Heart left ventricle (tissue), 13 donors: Measurements from ENCODE around the gene C2orf49.

Experiments used
- POLR2A ChIP-seq, 2 donors: fragments of 450-650 bp; IDR thresholded peaks; one replicate each; pipeline ENCODE4 v1.6.1; 2017; ENCODE audit warnings: antibody characterized with exemption in 2 of 2, mild to moderate bottlenecking in 2 of 2, moderate library complexity in 2 of 2
- TF ChIP-seq, protein P1 (sequence below), 12 donors: fragments of 200-600 bp; sonication (generic) in 4 of 12; IDR thresholded peaks; one replicate each; pipeline versions ENCODE4 v1.5.0 to v1.8.0; 2018 to 2022; ENCODE audit warnings: antibody characterized with exemption in 12 of 12, mild to moderate bottlenecking in 5 of 12
- donor health status: ischemic (EF 13 %, LVEDD 7.1; RV severe dilation, severe dysfunction).
- donor health status: DM: no; HTN: yes; CAD: no.
- donor health status: DM: no; HTN: no; CAD: no.
- donor health status: ischemic (EF 25% LVEDD 6.9; RV normal size, moderate dysfunction).
- donor health status: ischemic (EF 25% LVEDD 5.7; RV mildly dilated, moderate dysfunction).
- donor health status: ischemic (EF 35%, LVEDD 5.7; RV mildly dilated, moderate dysfunction).
- donor health status: nonischemic (EF 11% LVEDD 7.7; RV severe dilation, severe dysfunction).
- donor health status: DM: yes; HTN: yes; CAD: no.
- donor health status: PGD.
- donor health status: ischemic (EF 29% LVEDD 5.4; RV normal size, mild dysfunction).
- donor health status: nonischemic (EF 23%, LVEDD 6.1; RV moderate dilation, normal function).

DNA sequence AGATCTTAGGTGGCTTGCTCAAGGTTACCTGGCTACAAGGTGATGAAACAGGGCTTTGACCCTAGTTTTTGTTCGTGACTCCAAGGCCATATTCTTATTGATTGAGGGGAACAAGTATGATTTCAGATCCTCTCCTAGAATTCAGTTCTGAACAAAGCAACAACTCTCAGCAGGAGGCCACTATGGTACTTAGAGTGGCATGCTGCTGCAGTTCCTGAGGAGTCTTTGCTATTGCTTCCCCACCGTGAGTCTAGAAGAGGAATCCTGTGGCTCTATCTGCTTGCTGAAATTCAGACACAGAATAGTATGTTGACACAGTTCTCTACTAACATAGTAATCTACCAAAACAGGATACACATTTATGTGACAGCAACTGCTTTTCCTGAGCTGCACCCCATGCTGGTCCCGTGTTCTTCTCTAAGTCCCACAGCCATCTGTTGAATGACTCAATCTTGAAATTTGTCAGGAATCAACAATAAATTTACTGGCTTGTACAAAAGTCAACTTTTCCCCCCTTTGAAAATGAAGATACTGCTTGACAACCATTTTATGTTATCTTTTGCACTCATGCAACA lies 11.9 kb upstream of the C2orf49 start:
- TF ChIP-seq, protein P1, sequence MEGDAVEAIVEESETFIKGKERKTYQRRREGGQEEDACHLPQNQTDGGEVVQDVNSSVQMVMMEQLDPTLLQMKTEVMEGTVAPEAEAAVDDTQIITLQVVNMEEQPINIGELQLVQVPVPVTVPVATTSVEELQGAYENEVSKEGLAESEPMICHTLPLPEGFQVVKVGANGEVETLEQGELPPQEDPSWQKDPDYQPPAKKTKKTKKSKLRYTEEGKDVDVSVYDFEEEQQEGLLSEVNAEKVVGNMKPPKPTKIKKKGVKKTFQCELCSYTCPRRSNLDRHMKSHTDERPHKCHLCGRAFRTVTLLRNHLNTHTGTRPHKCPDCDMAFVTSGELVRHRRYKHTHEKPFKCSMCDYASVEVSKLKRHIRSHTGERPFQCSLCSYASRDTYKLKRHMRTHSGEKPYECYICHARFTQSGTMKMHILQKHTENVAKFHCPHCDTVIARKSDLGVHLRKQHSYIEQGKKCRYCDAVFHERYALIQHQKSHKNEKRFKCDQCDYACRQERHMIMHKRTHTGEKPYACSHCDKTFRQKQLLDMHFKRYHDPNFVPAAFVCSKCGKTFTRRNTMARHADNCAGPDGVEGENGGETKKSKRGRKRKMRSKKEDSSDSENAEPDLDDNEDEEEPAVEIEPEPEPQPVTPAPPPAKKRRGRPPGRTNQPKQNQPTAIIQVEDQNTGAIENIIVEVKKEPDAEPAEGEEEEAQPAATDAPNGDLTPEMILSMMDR (IDR thresholded peaks at IDR 0.05): no peak
- no peak for TF ChIP-seq POLR2A (IDR thresholded peaks at IDR 0.05)
